B cell (primary cell): ENCODE data around the gene HP1BP3. TPM values are rescaled to one million over a fixed set of nuclear protein-coding genes. Genes with fewer than 3 reads are reported as not detected.
"Not testable (repeated sequence)": the region's sequence is repeated elsewhere in the genome, so short reads cannot be mapped to it uniquely, and the experiment has no call there.

ENCODE experiments used
- ATAC-seq: fragments of 200-7000 bp; cut with Tn5 transposase; one replicate; pipeline ENCODE4 v1.10.0; 2021; ENCODE audit warnings: low read depth, mild to moderate bottlenecking, moderate number of reproducible peaks, moderate library complexity
- CTCF ChIA-PET: fragments of 350-600 bp; sonication (Branson Sonifier 250); formaldehyde crosslinking; loops from one replicate; lab custom pipeline; 2021; ENCODE audit warnings: antibody characterized with exemption, inconsistent platforms; lab: Charles Lee
- POLR2A ChIA-PET: fragments of 350-600 bp; sonication (Branson Sonifier 250); formaldehyde crosslinking; loops from one replicate; lab custom pipeline; 2021; ENCODE audit warnings: antibody characterized with exemption; lab: Charles Lee
- DNase-seq: peaks from one replicate; pipeline ENCODE4 v3.0.0; 2013
- H2AFZ ChIP-seq: 2 replicates; pipeline ENCODE4 v1.6.1; 2012; ENCODE audit warnings: mild to moderate bottlenecking, low read depth, low read length; ENCODE audit not compliant: insufficient read depth, poor library complexity, severe bottlenecking
- H3K27ac ChIP-seq, 2 donors: 1 replicate in 1 of 2; 2 replicates in 1 of 2; pipeline ENCODE4 v1.5.1; 2012 to 2013; ENCODE audit warnings: low read length in 2 of 2, mild to moderate bottlenecking in 2 of 2, moderate library complexity in 1 of 2
- H3K27me3 ChIP-seq, 4 experiments: fragments of 200-600 bp in 1 of 4; sonication (generic) in 1 of 4; replicated peaks in 1 of 4; 1 replicate in 2 of 4; 2 replicates in 2 of 4; pipeline versions ENCODE4 v1.6.1 to v1.7.0; 2013 to 2016; ENCODE audit warnings: low read length in 3 of 4, mild to moderate bottlenecking in 2 of 4, mixed read lengths in 1 of 4, moderate library complexity in 1 of 4; ENCODE audit not compliant: insufficient read depth in 4 of 4, control insufficient read depth in 3 of 4; ENCODE audit errors: control extremely low read depth in 1 of 4
- H3K36me3 ChIP-seq, 2 experiments: replicated peaks in 1 of 2; 1 replicate in 1 of 2; 2 replicates in 1 of 2; pipeline versions ENCODE4 v1.6.1 to v1.7.1; 2013; ENCODE audit warnings: low read length in 1 of 2; ENCODE audit not compliant: insufficient read depth in 2 of 2, control insufficient read depth in 1 of 2; ENCODE audit errors: control extremely low read depth in 1 of 2, extremely low read depth in 1 of 2
- H3K4me1 ChIP-seq, 2 donors: fragments of 200-600 bp in 1 of 2; sonication (generic) in 1 of 2; 1 replicate in 1 of 2; 2 replicates in 1 of 2; pipeline versions ENCODE4 v1.5.1 to v1.6.1; 2013 to 2017; ENCODE audit warnings: low read length in 2 of 2; ENCODE audit not compliant: control insufficient read depth in 2 of 2, insufficient read depth in 2 of 2
- H3K4me2 ChIP-seq: replicated peaks from 2 replicates; pipeline ENCODE3; 2012; ENCODE audit warnings: mild to moderate bottlenecking, low read depth, low read length; ENCODE audit not compliant: poor library complexity, severe bottlenecking
- H3K4me3 ChIP-seq, 5 experiments: fragments of 200-600 bp in 1 of 5; sonication (generic) in 1 of 5; 1 replicate in 3 of 5; 2 replicates in 2 of 5; pipeline versions ENCODE4 v1.5.1 to v1.7.0; 2011 to 2016; ENCODE audit warnings: low read length in 4 of 5, mild to moderate bottlenecking in 4 of 5, low read depth in 2 of 5, control low read depth in 1 of 5, moderate library complexity in 1 of 5; ENCODE audit not compliant: insufficient read depth in 1 of 5; ENCODE audit errors: control extremely low read depth in 1 of 5, extremely low read depth in 1 of 5
- H3K79me2 ChIP-seq: fragments of 200-600 bp; sonication (generic); one replicate; pipeline ENCODE4 v1.6.0; 2016; ENCODE audit warnings: low read length; ENCODE audit not compliant: control insufficient read depth, insufficient read depth
- H3K9ac ChIP-seq: fragments of 200-600 bp; sonication (generic); 2 replicates; pipeline ENCODE4 v1.6.1; 2017; ENCODE audit warnings: mild to moderate bottlenecking, low read length, moderate library complexity
- H3K9me3 ChIP-seq, 3 donors: one replicate each; pipeline versions ENCODE4 v1.6.1 to v1.7.1; 2013; ENCODE audit warnings: low read length in 2 of 3; ENCODE audit not compliant: control insufficient read depth in 2 of 3, insufficient read depth in 1 of 3; ENCODE audit errors: control extremely low read depth in 1 of 3
- H4K20me1 ChIP-seq: 2 replicates; pipeline ENCODE4 v1.6.0; 2012; ENCODE audit warnings: mild to moderate bottlenecking, low read length; ENCODE audit not compliant: insufficient read depth, control insufficient read depth, poor library complexity, severe bottlenecking
- H3K27ac Mint-ChIP-seq: one replicate; pipeline ENCODE4 v1.8.0; 2021; ENCODE audit warnings: mixed read lengths
- H3K27me3 Mint-ChIP-seq: one replicate; pipeline ENCODE4 v1.8.0; 2021; ENCODE audit warnings: mixed read lengths
- H3K4me1 Mint-ChIP-seq: one replicate; pipeline ENCODE4 v1.8.0; 2021; ENCODE audit warnings: mixed read lengths
- H3K4me3 Mint-ChIP-seq: one replicate; pipeline ENCODE4 v1.8.0; 2021; ENCODE audit warnings: mixed read lengths
- H3K9me3 Mint-ChIP-seq: one replicate; pipeline ENCODE4 v1.8.0; 2022; ENCODE audit warnings: mixed read lengths; ENCODE audit not compliant: insufficient read depth
- CTCF ChIP-seq: fragments of 200-600 bp; IDR thresholded peaks from one replicate; pipeline ENCODE4 v1.8.0; 2022; ENCODE audit warnings: antibody characterized with exemption, mild to moderate bottlenecking
- EZH2 ChIP-seq: IDR thresholded peaks from 2 replicates; pipeline ENCODE4 v1.6.1; 2012; ENCODE audit warnings: borderline replicate concordance, low read depth, mild to moderate bottlenecking, moderate library complexity, low read length; ENCODE audit not compliant: insufficient read depth, poor library complexity, severe bottlenecking
- WGBS: methylation state at CpG from one replicate; pipeline ENCODE4 v1.1.5; 2013; ENCODE audit warnings: missing lambda C conversion rate; ENCODE audit not compliant: insufficient coverage; 5-methylcytosine and 5-hydroxymethylcytosine counted together
- intact Hi-C: fragments of 100-400 bp; cut with micrococcal nuclease; formaldehyde crosslinking; loops from one replicate; pipeline ENCODE4 v1.10.0; 2022
- polyA plus RNA-seq: library from polyadenylated mRNA; depleted of rRNA; stranded (reverse); fragments of >200 nt; gene quantifications from 2 replicates; pipeline ENCODE4 v1.2.3, GENCODE V29; 2012
- total RNA-seq, 2 donors: library from RNA; stranded (reverse); fragments of 120-200 nt in 1 of 2; gene quantifications; 1 replicate in 1 of 2; 2 replicates in 1 of 2; pipeline versions ENCODE4 v1.2.3 to v1.2.4, GENCODE V29; 2013 to 2022

Gene HP1BP3
- total and polyA plus RNA-seq, 2 donors (not counting 1 experiment from before 2014, with no cell fraction given), result 147 to 303 TPM

DNA sequence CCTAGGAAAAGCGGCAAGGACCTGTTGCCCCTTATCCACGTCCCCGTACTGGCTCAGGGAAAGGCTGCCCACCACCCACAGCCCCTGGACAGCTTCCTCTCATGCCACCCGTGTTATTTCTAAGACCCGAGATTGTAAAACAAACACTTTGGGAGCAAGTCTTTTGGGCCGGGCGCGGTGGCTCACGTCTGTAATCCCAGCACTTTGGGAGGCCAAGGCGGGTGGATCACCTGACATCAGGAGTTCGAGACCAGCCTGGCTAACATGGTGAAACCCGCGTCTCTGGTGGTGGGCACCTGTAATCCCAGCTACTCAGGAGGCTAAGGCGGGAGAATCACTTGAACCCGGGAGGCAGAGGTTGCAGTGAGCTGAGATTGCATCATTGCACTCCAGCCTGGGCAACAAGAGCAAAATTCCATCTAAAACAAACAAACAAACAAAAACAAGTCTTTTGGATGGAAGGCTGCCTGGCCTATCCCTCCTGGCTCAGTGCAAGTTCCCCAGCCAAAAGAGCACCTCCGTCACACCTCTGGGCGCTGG, 68.7 kb downstream of the HP1BP3 start:
- H2AFZ ChIP-seq, H3K9me3 Mint-ChIP-seq, ATAC-seq, H4K20me1 ChIP-seq, H3K36me3 ChIP-seq, H3K79me2 ChIP-seq, DNase-seq, H3K27ac ChIP-seq, H3K9me3 ChIP-seq, intact Hi-C loops, H3K4me1 ChIP-seq: not testable (repeated sequence)
- ChIA-PET CTCF (interaction anchor here (1.9 kb wide), 1 partner anchor 22 kb away, joined by 5 read pairs; no protein-coding TSS in a partner anchor), POLR2A (interaction anchor here (0.6 to 1.3 kb wide), 2 partner anchors 57 to 441 kb away, joined by 3 read pairs; partner anchors contain the start of gene DDOST)
- Mint-ChIP-seq H3K4me3 (peak overlapping the region; percentile 79), H3K27me3 (peaks cover 21% of the 10 kb centered on the region), H3K27ac (peak overlapping the region; percentile 67), H3K4me1 (peaks cover 10% of the 10 kb centered on the region)
- 69% methylated on average over 17 of the region's 17 CpGs for WGBS
- H3K4me2 ChIP-seq, result peak overlapping the region; percentile 80
- H3K27me3 ChIP-seq, result peaks cover 0 to 37% (median 13%) of the 10 kb centered on the region in 4 experiments
- peak overlapping the region in 4 of 5 experiments; percentile 21 to 52 (median 30) for H3K4me3 ChIP-seq
- peak overlapping the region; percentile 47 for H3K9ac ChIP-seq

DNA sequence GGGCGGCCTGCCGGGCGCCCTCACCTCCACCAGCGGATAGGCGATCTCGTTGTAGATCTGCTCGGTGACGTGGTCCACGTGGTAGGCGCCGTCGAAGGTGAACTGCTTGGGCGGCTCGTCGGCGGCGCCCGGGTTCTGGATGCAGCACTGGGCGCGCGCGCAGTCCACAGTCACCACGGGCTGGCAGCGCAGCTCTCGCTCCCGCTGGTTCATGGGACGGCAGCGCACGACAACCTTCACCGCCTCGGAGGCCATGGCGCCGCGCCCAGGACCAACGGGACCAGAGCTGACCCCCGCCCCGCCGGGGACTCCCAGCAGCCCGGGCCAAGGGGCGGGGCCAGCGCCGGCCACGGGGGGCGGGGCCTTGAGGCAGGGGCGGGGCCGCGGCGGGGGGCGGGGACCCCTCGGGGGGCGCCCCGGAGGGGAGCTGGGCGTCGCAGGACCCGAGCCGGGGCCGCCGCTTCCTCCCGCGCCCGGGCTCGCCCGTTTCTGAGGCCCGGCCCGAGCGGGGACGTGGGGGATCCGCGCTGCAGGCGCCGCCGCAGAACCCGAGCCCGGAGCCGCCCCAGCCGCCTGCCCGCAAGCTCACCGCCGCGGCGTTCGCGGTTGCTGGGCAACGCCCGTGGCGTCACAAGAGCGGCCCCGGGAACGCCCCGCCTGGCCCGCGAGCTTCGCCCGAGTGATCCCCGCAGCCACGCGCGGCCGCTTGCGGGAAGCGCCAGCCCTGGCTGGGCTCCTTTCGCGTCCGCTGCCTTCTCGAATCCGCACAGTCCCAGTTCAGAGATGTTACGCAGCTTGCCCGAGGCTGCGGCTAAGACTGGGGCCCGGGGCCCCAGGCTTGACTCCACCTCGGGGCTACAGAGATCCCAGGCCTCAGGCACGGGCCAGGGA, 69.4 kb downstream of the HP1BP3 start, which contains the start of gene KIF17:
Gene KIF17, minus strand, starts transcription at position 556 of the 891 bp plus-strand sequence. Its CDS starts 301 bp downstream, at position 255.
- Mint-ChIP-seq H3K27ac (peak within 1 kb of the TSS; percentile 67), H3K4me3 (peak within 1 kb of the TSS; percentile 79), H3K9me3 (no peaks in the 10 kb centered on the region), H3K4me1 (peaks cover 10% of the 10 kb centered on the region), H3K27me3 (peaks cover 21% of the 10 kb centered on the region)
- peaks cover 0 to 7% (median 0%) of the 10 kb centered on the region in 3 donors for H3K9me3 ChIP-seq
- ATAC-seq (peak; percentile 79), DNase-seq (peak; percentile 89)
- peak within 1 kb of the TSS; percentile 80 for H3K4me2 ChIP-seq
- no peak within 1 kb of the TSS for H3K27ac ChIP-seq
- H2AFZ ChIP-seq, result no peak within 1 kb of the TSS
- H3K9ac ChIP-seq, result peak within 1 kb of the TSS; percentile 47
- CTCF ChIA-PET, result interaction anchor here (0.8 to 1.9 kb wide), 2 partner anchors 21 to 478 kb away, joined by 4 to 5 read pairs; no protein-coding TSS in a partner anchor
- intact Hi-C loops, result no loop called here
- H4K20me1 ChIP-seq, result no peaks in the 10 kb centered on the region
- WGBS, result 3% methylated on average over 112 of the region's 112 CpGs
- TF ChIP-seq EZH2 (no peak), CTCF (no peak)
- no peaks in the 10 kb centered on the region for H3K36me3 ChIP-seq
- peaks cover 7 to 9% of the 10 kb centered on the region in 2 donors for H3K4me1 ChIP-seq
- H3K4me3 ChIP-seq, result peak within 1 kb of the TSS in 4 of 5 experiments; percentile 21 to 52 (median 38)
- H3K27me3 ChIP-seq, result peaks cover 0 to 41% (median 13%) of the 10 kb centered on the region in 4 experiments
- POLR2A ChIA-PET, result interaction anchor here (0.6 to 1.3 kb wide), 2 partner anchors 57 to 442 kb away, joined by 3 read pairs; partner anchors contain the start of gene DDOST
- no peaks in the 10 kb centered on the region for H3K79me2 ChIP-seq
